Measurements from ENCODE around the gene PLAA. TPM values are rescaled to one million over a fixed set of nuclear protein-coding genes. Genes with fewer than 3 reads are reported as not detected.

Gene PLAA
- total and polyA plus RNA-seq, 9 donors = 16.8 to 33.4 (median 29.7) TPM

DNA sequence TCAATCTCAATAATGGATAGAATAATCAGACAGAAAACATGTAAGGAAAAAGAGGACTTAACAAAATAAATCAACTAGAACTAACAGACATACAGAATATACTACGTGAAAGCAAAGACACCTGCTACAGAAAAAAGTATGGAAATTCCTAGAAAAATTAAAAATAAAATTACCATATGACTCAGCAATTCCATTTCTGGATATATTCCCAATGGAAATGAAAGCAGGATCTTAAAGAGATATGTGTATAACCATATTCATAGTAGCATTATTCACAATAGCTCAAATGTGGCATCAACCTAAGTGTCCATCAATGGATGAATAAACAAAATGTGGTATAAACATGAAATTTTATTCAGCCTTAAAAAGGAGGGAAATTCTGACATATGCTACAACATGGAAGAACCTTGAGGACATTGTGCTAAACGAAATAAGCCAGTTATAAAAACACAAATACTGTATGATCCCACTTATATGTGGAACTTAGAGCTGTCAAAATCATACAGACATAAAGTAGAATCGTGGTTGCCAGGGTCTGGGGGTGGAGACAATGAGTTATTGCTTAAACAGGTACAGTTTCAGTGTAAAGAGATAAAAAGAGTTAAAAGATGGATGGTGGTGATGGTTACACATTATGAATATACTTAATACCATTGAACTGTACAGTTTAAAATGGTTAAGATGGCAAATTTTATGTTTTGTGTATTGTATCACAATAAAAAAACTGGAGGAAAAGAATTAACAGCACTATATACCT lies 6.9 kb downstream of the PLAA start:
- H3K27me3 ChIP-seq (ENCODE audit: control insufficient read depth, insufficient read depth, low read length) = no peaks in the 10 kb centered on the region
- H3K36me3 ChIP-seq (ENCODE audit: control insufficient read depth, insufficient read depth, low read length) = no peaks in the 10 kb centered on the region
- peaks cover 7% of the 10 kb centered on the region for H3K9me3 ChIP-seq (replicated peaks; ENCODE audit: control insufficient read depth, low read depth, low read length)
- no peak for DNase-seq
- no peak overlapping the region for H3K27ac ChIP-seq (ENCODE audit: low read length)
- no peaks in the 10 kb centered on the region for H3K4me1 ChIP-seq (ENCODE audit: control insufficient read depth, insufficient read depth, low read length)
- no peak overlapping the region for H3K4me3 ChIP-seq (ENCODE audit: low read length)
- no CpG with 5 or more reads among the region's 3 CpGs for WGBS (ENCODE audit: insufficient coverage)

GRCh38 chr9:26937816-26938371 lies 9.1 kb downstream of the PLAA start:
- H3K27me3 ChIP-seq (ENCODE audit: control insufficient read depth, insufficient read depth, low read length) = no peaks in the 10 kb centered on the region
- H3K4me3 ChIP-seq (ENCODE audit: low read length) = no peak overlapping the region
- H3K9me3 ChIP-seq (replicated peaks; ENCODE audit: control insufficient read depth, low read depth, low read length) = peaks cover 7% of the 10 kb centered on the region
- DNase-seq = no peak
- no peaks in the 10 kb centered on the region for H3K4me1 ChIP-seq (ENCODE audit: control insufficient read depth, insufficient read depth, low read length)
- no peak overlapping the region for H3K27ac ChIP-seq (ENCODE audit: low read length)
- 92% methylated on average over 2 of the region's 3 CpGs for WGBS (ENCODE audit: insufficient coverage)
- H3K36me3 ChIP-seq (ENCODE audit: control insufficient read depth, insufficient read depth, low read length) = no peaks in the 10 kb centered on the region

DNA sequence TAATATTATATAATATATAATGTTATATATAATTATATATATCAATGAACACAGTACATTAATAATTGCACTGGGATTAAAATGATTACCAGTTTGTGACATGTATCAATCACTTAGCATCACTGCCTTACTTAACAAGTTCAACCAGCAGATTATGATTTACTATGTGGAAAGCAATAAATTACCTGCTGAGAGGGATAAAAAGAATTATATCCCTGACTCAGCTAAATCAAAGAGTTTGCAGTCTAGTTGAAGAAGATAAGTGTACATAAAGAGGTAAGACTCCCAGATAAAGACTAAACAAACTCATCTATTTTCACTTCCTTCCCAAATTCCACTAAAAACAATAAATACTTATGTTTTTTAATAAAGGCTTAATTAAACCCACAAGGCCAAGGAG lies 11.2 kb downstream of the PLAA start:
- no peaks in the 10 kb centered on the region for H3K36me3 ChIP-seq (ENCODE audit: control insufficient read depth, insufficient read depth, low read length)
- no peaks in the 10 kb centered on the region for H3K27me3 ChIP-seq (ENCODE audit: control insufficient read depth, insufficient read depth, low read length)
- H3K4me1 ChIP-seq (ENCODE audit: control insufficient read depth, insufficient read depth, low read length) = no peaks in the 10 kb centered on the region
- no peak overlapping the region for H3K4me3 ChIP-seq (ENCODE audit: low read length)
- peaks cover 7% of the 10 kb centered on the region for H3K9me3 ChIP-seq (replicated peaks; ENCODE audit: control insufficient read depth, low read depth, low read length)
- no peak overlapping the region for H3K27ac ChIP-seq (ENCODE audit: low read length)
- DNase-seq = no peak

DNA sequence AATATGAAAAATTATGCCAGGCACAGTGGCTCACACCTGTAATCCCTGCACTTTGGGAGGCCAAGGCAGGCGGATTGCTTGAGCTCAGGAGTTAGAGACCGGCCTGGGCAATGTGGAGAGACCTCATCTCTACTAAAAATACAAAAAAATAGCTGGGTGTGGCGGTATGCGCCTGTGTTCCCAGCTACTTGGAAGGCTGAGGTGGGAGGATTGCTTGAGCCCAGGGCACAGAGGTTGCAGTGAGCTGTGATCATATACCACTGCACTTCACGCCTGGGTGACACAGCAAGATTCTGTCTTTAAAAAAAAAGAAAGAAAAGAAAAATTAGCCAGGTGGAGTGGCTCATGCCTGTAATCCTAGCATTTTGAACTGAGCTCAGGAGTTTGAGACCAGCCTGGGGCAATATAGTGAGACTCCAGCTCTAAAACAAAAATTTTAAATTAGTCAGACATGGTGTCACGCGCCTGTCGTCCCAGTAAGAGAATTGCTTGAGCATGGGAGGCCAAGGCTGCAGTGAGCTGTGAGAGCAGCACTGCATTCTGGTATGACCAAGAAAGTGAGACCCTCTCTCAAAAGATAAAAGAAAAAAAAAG lies 18.0 kb downstream of the PLAA start:
- whole genome bisulfite sequencing (ENCODE audit: insufficient coverage) = 94% methylated on average over 3 of the region's 8 CpGs
- Histone ChIP-seq H3K36me3 (ENCODE audit: control insufficient read depth, insufficient read depth, low read length) (peaks cover 19% of the 10 kb centered on the region), H3K27ac (ENCODE audit: low read length) (no peak overlapping the region), H3K27me3 (ENCODE audit: control insufficient read depth, insufficient read depth, low read length) (no peaks in the 10 kb centered on the region), H3K4me3 (ENCODE audit: low read length) (no peak overlapping the region), H3K9me3 (replicated peaks; ENCODE audit: control insufficient read depth, low read depth, low read length) (no peaks in the 10 kb centered on the region), H3K4me1 (ENCODE audit: control insufficient read depth, insufficient read depth, low read length) (no peaks in the 10 kb centered on the region)
- DNase-seq = no peak

- H3K36me3 ChIP-seq (ENCODE audit: control insufficient read depth, insufficient read depth, low read length) = peaks cover 33% of the 10 kb centered on the region
- WGBS (ENCODE audit: insufficient coverage) = no CpG with 5 or more reads among the region's 4 CpGs
- H3K4me3 ChIP-seq (ENCODE audit: low read length) = no peak overlapping the region
- no peaks in the 10 kb centered on the region for H3K4me1 ChIP-seq (ENCODE audit: control insufficient read depth, insufficient read depth, low read length)
- H3K9me3 ChIP-seq (replicated peaks; ENCODE audit: control insufficient read depth, low read depth, low read length) = no peaks in the 10 kb centered on the region
- no peak for DNase-seq
- H3K27ac ChIP-seq (ENCODE audit: low read length) = no peak overlapping the region
- no peaks in the 10 kb centered on the region for H3K27me3 ChIP-seq (ENCODE audit: control insufficient read depth, insufficient read depth, low read length)
Measured at GRCh38 chr9:26925609-26926008, 21.4 kb downstream of the PLAA start.

- WGBS (ENCODE audit: insufficient coverage) = no CpG with 5 or more reads among the region's 1 CpG
- Histone ChIP-seq H3K27ac (ENCODE audit: low read length) (no peak overlapping the region), H3K4me1 (ENCODE audit: control insufficient read depth, insufficient read depth, low read length) (no peaks in the 10 kb centered on the region), H3K27me3 (ENCODE audit: control insufficient read depth, insufficient read depth, low read length) (no peaks in the 10 kb centered on the region), H3K4me3 (ENCODE audit: low read length) (no peak overlapping the region), H3K36me3 (ENCODE audit: control insufficient read depth, insufficient read depth, low read length) (peaks cover 27% of the 10 kb centered on the region), H3K9me3 (replicated peaks; ENCODE audit: control insufficient read depth, low read depth, low read length) (no peaks in the 10 kb centered on the region)
- DNase-seq = no peak
Measured at GRCh38 chr9:26919698-26920097, 27.3 kb downstream of the PLAA start.

GRCh38 chr9:26913138-26913668 lies 33.8 kb downstream of the PLAA start:
- DNase-seq = no peak
- Histone ChIP-seq H3K36me3 (ENCODE audit: control insufficient read depth, insufficient read depth, low read length) (peaks cover 11% of the 10 kb centered on the region), H3K4me3 (ENCODE audit: low read length) (no peak overlapping the region), H3K27me3 (ENCODE audit: control insufficient read depth, insufficient read depth, low read length) (no peaks in the 10 kb centered on the region), H3K9me3 (replicated peaks; ENCODE audit: control insufficient read depth, low read depth, low read length) (no peaks in the 10 kb centered on the region), H3K4me1 (ENCODE audit: control insufficient read depth, insufficient read depth, low read length) (no peaks in the 10 kb centered on the region), H3K27ac (ENCODE audit: low read length) (no peak overlapping the region)
- no CpG with 5 or more reads among the region's 2 CpGs for WGBS (ENCODE audit: insufficient coverage)

GRCh38 chr9:26904671-26905070 lies 42.4 kb downstream of the PLAA start:
- Histone ChIP-seq H3K4me3 (ENCODE audit: low read length) (no peak overlapping the region), H3K4me1 (ENCODE audit: control insufficient read depth, insufficient read depth, low read length) (no peaks in the 10 kb centered on the region), H3K27me3 (ENCODE audit: control insufficient read depth, insufficient read depth, low read length) (no peaks in the 10 kb centered on the region), H3K9me3 (replicated peaks; ENCODE audit: control insufficient read depth, low read depth, low read length) (no peaks in the 10 kb centered on the region), H3K36me3 (ENCODE audit: control insufficient read depth, insufficient read depth, low read length) (peaks cover 8% of the 10 kb centered on the region), H3K27ac (ENCODE audit: low read length) (no peak overlapping the region)
- no CpG with 5 or more reads among the region's 1 CpG for WGBS (ENCODE audit: insufficient coverage)
- DNase-seq = no peak

GRCh38 chr9:26904070-26904469 lies 43.0 kb downstream of the PLAA start:
- no peak for DNase-seq
- Histone ChIP-seq H3K36me3 (ENCODE audit: control insufficient read depth, insufficient read depth, low read length) (peaks cover 8% of the 10 kb centered on the region), H3K4me1 (ENCODE audit: control insufficient read depth, insufficient read depth, low read length) (no peaks in the 10 kb centered on the region), H3K27me3 (ENCODE audit: control insufficient read depth, insufficient read depth, low read length) (no peaks in the 10 kb centered on the region), H3K27ac (ENCODE audit: low read length) (no peak overlapping the region), H3K9me3 (replicated peaks; ENCODE audit: control insufficient read depth, low read depth, low read length) (no peaks in the 10 kb centered on the region), H3K4me3 (ENCODE audit: low read length) (no peak overlapping the region)
- WGBS (ENCODE audit: insufficient coverage) = no CpG with 5 or more reads among the region's 3 CpGs

DNA sequence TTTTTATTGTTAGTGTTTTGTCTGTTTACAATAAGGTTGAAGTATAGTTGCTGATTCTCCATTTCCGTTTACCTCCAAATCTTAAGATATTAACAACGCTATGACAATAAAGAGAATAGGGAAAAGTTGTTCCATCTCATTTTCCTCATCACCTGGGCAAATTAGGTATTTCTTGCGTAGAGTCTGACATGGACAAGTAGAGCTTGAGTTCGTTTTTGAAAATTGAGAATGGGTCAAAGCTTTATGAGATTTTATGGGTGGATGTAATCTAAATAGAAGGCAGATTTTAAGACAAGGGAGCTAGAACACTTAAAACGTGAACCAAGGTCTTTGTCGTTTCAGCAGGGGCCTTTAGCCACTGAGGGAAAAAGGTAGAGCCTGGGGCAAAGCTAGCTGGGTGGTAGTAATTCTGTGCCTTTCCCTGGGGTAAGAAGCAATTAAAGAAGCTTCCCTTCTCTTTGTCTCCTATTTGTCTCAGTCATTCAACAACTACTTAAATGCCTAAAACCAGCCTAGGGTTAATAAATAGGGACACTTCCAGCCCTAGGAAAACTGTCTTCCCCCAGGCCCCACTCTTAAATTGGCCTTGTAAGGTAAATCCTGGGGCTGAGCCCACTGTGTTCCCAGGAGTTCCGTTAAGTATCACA lies 53.9 kb downstream of the PLAA start:
- 38% methylated on average over 3 of the region's 7 CpGs for WGBS (ENCODE audit: insufficient coverage)
- peak overlapping the region; percentile 99 for H3K27ac ChIP-seq (ENCODE audit: low read length)
- peak overlapping the region; percentile 92 for H3K4me3 ChIP-seq (ENCODE audit: low read length)
- DNase-seq = peak; percentile 7
- H3K4me1 ChIP-seq (ENCODE audit: control insufficient read depth, insufficient read depth, low read length) = peaks cover 4% of the 10 kb centered on the region
- no peaks in the 10 kb centered on the region for H3K27me3 ChIP-seq (ENCODE audit: control insufficient read depth, insufficient read depth, low read length)
- no peaks in the 10 kb centered on the region for H3K36me3 ChIP-seq (ENCODE audit: control insufficient read depth, insufficient read depth, low read length)
- H3K9me3 ChIP-seq (replicated peaks; ENCODE audit: control insufficient read depth, low read depth, low read length) = no peaks in the 10 kb centered on the region
